Prostate gland (tissue), 2 donors: Measurements from ENCODE around the gene CFAP90.

ENCODE experiments used
- CTCF ChIP-seq, 4 experiments: fragments of 200-600 bp in 2 of 4; fragments of 450-650 bp in 2 of 4; sonication (generic) in 2 of 4; IDR thresholded peaks; 1 replicate in 3 of 4; 2 replicates in 1 of 4; pipeline ENCODE4 v1.5.1; 2016 to 2019; ENCODE audit warnings: antibody characterized with exemption in 4 of 4, mild to moderate bottlenecking in 2 of 4, moderate library complexity in 2 of 4
- POLR2A ChIP-seq: fragments of 450-650 bp; IDR thresholded peaks from one replicate; pipeline ENCODE4 v1.6.1; 2016; ENCODE audit warnings: antibody characterized with exemption, mild to moderate bottlenecking
- POLR2AphosphoS5 ChIP-seq: sonication (generic); formaldehyde crosslinking; IDR thresholded peaks from one replicate; pipeline ENCODE4 v1.6.1; 2017; ENCODE audit warnings: antibody characterized with exemption

DNA sequence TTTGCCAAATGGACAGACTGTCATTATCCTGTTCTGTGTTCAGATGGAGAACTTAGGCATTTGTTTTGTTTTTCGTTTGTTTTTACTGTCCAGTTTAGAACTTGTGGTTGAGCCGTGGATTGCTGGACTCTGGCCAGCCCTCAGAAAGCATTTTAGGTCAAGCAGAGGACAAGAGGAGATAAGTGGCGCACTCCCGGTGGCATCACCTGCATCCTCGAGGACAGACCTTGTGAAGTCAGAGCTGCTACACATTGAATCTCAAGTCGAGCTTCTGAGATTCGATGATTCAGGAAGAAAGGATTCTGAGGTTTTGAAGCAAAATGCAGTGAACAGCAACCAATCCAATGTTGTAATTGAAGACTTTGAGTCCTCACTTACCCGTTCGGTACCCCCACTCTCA, 26.9 kb upstream of the CFAP90 start:
- TF ChIP-seq CTCF (IDR thresholded peaks at IDR 0.05) (no peak), POLR2A (no peak), POLR2AphosphoS5 (no peak)
